GM12873 (cell line): Measurements from ENCODE around the gene MAP3K5.

Experiments
- CTCF ChIP-seq: IDR thresholded peaks from 2 replicates; pipeline ENCODE4 v1.5.1; 2012; ENCODE audit warnings: low read depth, mild to moderate bottlenecking, moderate library complexity, low read length, control low read depth; ENCODE audit not compliant: insufficient read depth; ENCODE audit errors: missing control alignments

The MAP3K5 gene

GRCh38 chr6:136600818-136601217, 191.5 kb downstream of the MAP3K5 start:
- TF ChIP-seq CTCF: no peak

- no peak for TF ChIP-seq CTCF
Measured at GRCh38 chr6:136599329-136600011, 192.8 kb downstream of the MAP3K5 start.

GRCh38 chr6:136598048-136598447, 194.2 kb downstream of the MAP3K5 start:
- TF ChIP-seq CTCF: no peak

- no peak for TF ChIP-seq CTCF
Measured at GRCh38 chr6:136594671-136595070, 197.6 kb downstream of the MAP3K5 start.

- no peak for TF ChIP-seq CTCF
Measured at GRCh38 chr6:136593748-136594490, 198.4 kb downstream of the MAP3K5 start.

GRCh38 chr6:136592930-136593673, 199.2 kb downstream of the MAP3K5 start:
- no peak for TF ChIP-seq CTCF

- no peak for TF ChIP-seq CTCF
Measured at GRCh38 chr6:136591617-136592016, 200.7 kb downstream of the MAP3K5 start.
